ENCODE data around the gene LAMA2.
"Not testable (repeated sequence)": the region's sequence is repeated elsewhere in the genome, so short reads cannot be mapped to it uniquely, and the experiment has no call there.

Gene LAMA2

GRCh38 chr6:129014302-129014701 lies 131.4 kb downstream of the LAMA2 start:
- no peak for DNase-seq

GRCh38 chr6:129015721-129016120 lies 132.8 kb downstream of the LAMA2 start:
- no peak for DNase-seq

- no peak for DNase-seq
Measured at GRCh38 chr6:129016844-129017243, 133.9 kb downstream of the LAMA2 start.

- no peak for DNase-seq
Measured at GRCh38 chr6:129022011-129022553, 139.1 kb downstream of the LAMA2 start.

- DNase-seq = no peak
Measured at GRCh38 chr6:129026601-129027000, 143.7 kb downstream of the LAMA2 start.

- no peak for DNase-seq
Measured at GRCh38 chr6:129029778-129030177, 146.8 kb downstream of the LAMA2 start.

GRCh38 chr6:129030215-129030614 lies 147.3 kb downstream of the LAMA2 start:
- no peak for DNase-seq

GRCh38 chr6:129031051-129031599 lies 148.2 kb downstream of the LAMA2 start:
- no peak for DNase-seq

- no peak for DNase-seq
Measured at GRCh38 chr6:129032602-129033001, 149.7 kb downstream of the LAMA2 start.

- DNase-seq = no peak
Measured at GRCh38 chr6:129033180-129033579, 150.2 kb downstream of the LAMA2 start.

GRCh38 chr6:129033581-129033980 lies 150.6 kb downstream of the LAMA2 start:
- DNase-seq = no peak

- DNase-seq = no peak
Measured at GRCh38 chr6:129041563-129041962, 158.6 kb downstream of the LAMA2 start.

- no peak for DNase-seq
Measured at GRCh38 chr6:129046526-129046925, 163.6 kb downstream of the LAMA2 start.

- no peak for DNase-seq
Measured at GRCh38 chr6:129047834-129048233, 164.9 kb downstream of the LAMA2 start.

GRCh38 chr6:129050086-129050485 lies 167.1 kb downstream of the LAMA2 start:
- DNase-seq = no peak

- DNase-seq = not testable (repeated sequence)
Measured at GRCh38 chr6:129053143-129053542, 170.2 kb downstream of the LAMA2 start.

GRCh38 chr6:129055796-129056195 lies 172.9 kb downstream of the LAMA2 start:
- DNase-seq = no peak

GRCh38 chr6:129059650-129060049 lies 176.7 kb downstream of the LAMA2 start:
- no peak for DNase-seq

GRCh38 chr6:129069006-129069405 lies 186.1 kb downstream of the LAMA2 start:
- no peak for DNase-seq

GRCh38 chr6:129073051-129073450 lies 190.1 kb downstream of the LAMA2 start:
- DNase-seq = no peak

- DNase-seq = no peak
Measured at GRCh38 chr6:129073691-129074395, 190.9 kb downstream of the LAMA2 start.

GRCh38 chr6:129084406-129084805 lies 201.5 kb downstream of the LAMA2 start:
- DNase-seq = no peak

GRCh38 chr6:129088481-129088880 lies 205.5 kb downstream of the LAMA2 start:
- not testable (repeated sequence) for DNase-seq

- no peak for DNase-seq
Measured at GRCh38 chr6:129089357-129089756, 206.4 kb downstream of the LAMA2 start.

GRCh38 chr6:129094147-129094546 lies 211.2 kb downstream of the LAMA2 start:
- no peak for DNase-seq

Data from stimulated activated CD4-positive, alpha-beta T cell treated with anti-CD3 and anti-CD28 coated beads, Interleukin-4, amount 100 ng/mL, for 4 hours (primary cell).